Occipital lobe (tissue), 2 donors: Measurements from ENCODE around the gene KAZN. TPM values are rescaled to one million over a fixed set of nuclear protein-coding genes. Genes with fewer than 3 reads are reported as not detected.
A peak's percentile ranks its signal among the peaks of the same experiment; 100 is the strongest.
"Not testable (repeated sequence)": the region's sequence is repeated elsewhere in the genome, so short reads cannot be mapped to it uniquely, and the experiment has no call there.

Source experiments
- DNase-seq: peaks from one replicate; lab custom pipeline; 2025; lab: John Stamatoyannopoulos, UW
- total RNA-seq: library from RNA; depleted of rRNA; stranded (reverse); fragments of >200 nt; gene quantifications from one replicate; pipeline ENCODE4 v1.2.3, GENCODE V29; 2014

Gene KAZN
- total RNA-seq, 1 donor from 2014 or later, result 27.5 TPM

DNA sequence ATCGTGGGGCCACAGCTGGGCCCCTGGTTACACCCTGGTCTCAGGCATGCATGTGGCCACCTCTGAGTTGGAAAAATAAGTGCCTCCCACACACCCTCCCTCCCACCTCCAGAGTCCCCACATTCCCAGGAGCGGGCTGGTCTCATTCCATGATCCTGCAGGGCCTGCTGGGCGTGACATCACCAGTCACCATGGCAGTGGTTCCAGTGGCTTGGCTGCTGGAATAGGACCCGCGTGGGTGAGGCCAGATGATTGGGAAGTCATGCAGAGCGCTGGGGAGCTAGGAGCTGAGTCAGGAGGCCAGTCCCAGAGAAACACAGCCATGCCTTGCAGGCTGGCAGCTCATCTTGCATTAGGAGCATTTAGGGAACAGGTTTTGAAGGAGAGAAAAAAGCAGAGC is 429.6 kb downstream of the KAZN start:
- peak; percentile 69 for DNase-seq

DNA sequence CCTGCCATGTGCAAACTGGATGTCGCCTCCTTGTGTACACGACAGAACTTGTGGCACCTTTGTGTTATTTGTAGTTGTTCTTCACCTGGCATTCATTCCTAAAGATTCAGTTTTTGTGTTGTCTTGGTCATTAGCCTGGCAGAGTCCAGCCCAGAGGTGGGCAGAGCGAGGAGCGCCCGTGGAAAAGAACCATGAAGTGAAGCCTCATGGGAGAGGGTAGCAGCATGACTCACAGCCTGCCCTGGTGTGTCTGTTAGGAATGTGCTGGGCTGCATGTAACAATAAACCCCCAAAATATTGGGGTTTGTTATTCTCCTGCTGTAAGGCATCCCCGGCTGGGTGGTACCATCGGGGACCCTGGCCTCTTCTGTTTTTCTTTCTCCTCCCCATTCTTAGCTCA is 430.1 kb downstream of the KAZN start:
- DNase-seq, result no peak

DNA sequence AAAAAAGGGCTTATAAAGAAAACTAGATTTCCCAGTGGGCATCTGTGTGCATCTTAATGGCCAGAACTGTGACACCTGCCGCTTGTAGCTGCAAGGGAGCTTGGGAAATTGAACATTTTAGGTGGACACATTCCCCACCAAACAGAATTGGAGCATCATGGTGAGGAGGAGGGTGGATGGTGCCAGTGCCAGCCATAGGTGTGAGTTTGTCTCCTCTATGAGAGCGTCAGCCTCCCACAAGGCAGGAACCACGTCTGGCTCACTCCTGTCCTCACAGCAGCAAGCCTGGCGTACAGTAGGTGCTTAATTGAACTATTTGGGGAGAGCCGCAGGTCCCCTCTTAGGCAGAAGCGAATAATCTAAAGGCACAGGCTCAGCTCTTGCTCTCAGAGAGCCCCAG is 430.6 kb downstream of the KAZN start:
- peak; percentile 27 for DNase-seq

DNA sequence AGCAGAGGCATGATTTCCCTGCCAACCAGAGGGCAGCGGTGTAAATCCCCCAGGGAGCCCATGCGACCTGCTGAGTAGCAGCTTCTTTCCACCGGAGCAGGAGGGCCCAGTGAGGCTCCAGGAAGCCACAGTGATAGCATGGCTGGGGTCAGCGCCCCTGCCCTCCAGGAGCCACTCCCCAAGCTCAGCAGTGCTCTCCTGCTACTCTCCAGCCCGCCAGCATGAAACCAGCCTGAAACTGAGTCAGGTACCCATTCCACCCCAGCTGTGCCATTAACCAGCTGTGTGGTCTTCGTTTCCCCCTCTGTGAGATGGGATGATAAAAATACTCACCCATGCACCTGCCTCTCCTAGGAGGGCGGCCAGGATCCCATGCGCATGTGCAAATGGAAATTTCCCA is 431.3 kb downstream of the KAZN start:
- DNase-seq, result no peak

DNA sequence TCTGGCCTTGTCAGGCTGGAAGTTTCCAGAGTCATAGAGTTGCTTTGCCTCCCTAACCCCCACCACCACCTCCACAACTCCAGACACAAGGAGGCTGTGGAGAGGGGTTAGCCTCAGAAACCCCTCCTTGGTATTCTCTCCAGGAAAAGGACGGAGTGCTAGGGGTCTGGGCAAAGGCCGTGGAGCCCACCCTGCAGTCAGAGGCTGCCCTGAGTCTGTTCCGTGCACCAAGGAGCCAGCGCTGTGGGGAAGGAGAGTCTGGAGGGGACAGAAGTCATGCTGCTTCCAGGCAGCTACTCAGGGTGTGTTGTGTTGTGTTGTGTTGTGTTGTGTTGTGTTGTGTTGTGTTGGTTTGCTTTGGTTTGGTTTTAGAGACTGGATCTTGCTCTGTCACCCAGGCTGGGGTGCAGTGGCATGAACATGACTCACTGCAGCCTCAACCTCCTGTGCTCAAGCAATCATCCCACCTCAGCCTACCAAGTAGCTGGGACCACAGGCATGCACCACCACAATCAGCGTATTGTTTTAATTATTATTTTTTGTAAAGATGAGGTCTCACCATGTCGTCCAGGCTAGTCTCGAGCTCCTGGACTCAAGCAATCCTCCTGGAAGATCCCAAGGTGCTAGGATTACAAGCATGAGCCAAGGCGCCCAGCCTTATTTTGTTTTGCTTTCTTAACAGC is 432.9 kb downstream of the KAZN start:
- no peak for DNase-seq

DNA sequence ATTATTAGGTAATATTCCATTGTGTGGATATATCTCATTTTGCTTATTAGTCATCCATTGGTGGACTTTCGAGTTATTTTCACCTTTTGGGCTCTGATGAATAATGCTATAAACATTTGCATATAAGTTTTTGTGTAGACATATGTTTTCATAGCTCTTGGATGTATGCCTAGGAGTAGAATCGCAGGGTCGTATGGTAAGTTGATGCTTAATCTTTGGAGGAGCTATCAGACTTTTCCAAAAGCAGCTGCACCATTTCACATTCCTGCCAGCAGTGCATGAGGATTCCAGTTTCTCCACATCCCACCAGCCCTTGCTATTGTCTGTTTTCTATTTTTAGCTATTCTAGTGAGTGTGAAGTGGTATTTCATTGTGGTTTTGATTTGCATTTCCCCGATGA is 434.8 kb downstream of the KAZN start:
- no peak for DNase-seq

DNA sequence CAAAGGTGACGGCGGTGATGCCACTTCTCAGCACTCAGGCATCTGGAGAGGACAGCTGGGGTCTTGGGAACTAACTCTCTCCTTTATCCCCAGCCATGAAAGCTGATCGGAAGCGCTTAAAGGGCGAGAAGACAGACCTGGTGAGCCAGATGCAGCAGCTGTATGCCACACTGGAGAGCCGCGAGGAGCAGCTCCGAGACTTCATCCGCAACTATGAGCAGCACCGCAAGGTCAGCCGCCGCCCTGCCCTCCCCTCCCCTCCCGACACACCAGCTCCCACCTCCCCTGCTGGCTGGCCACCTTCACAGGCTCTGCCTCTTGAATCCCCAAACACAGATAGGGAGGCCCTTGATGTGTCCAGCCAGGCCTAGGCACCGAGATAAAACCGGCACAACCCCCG is 436.2 kb downstream of the KAZN start:
- DNase-seq, result no peak

DNA sequence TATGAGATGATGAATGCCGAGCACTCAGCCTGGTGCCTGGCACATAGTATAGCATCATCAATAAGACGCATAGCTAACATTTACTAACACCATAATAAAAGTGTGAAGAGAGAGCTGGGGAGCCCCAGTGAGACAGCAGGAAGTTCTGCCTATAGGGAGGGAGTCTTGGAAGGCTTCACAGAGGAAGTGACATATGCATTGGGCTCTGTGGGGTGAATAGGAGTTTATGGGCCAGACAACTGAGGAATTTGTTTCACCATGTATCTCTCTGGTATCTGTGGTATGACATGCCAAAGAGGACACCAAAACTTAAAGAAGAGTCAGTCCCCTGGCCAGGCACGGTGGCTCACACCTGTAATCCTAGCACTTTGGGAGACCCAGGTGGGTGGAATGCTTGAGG is 436.8 kb downstream of the KAZN start:
- DNase-seq, result no peak

DNA sequence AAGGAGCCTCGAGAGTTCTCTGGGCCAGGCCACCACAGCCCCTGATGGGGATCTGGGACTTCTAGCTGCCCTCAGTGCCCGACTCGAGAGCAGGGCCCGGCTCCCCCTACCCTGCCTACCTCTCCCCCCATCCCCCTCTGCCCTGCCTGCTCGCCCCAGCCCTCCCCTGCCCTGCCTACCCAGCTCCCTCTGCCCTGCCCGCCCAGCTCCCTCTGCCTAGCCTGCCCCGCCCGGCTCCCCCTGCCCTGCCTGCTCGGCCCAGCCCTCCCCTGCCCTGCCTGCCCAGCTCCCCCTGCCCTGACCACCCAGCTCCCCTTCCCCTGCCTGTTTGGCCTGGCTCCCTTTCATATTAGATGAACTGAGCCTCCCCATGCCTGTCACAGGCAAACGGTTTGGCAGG is 437.6 kb downstream of the KAZN start:
- no peak for DNase-seq

DNA sequence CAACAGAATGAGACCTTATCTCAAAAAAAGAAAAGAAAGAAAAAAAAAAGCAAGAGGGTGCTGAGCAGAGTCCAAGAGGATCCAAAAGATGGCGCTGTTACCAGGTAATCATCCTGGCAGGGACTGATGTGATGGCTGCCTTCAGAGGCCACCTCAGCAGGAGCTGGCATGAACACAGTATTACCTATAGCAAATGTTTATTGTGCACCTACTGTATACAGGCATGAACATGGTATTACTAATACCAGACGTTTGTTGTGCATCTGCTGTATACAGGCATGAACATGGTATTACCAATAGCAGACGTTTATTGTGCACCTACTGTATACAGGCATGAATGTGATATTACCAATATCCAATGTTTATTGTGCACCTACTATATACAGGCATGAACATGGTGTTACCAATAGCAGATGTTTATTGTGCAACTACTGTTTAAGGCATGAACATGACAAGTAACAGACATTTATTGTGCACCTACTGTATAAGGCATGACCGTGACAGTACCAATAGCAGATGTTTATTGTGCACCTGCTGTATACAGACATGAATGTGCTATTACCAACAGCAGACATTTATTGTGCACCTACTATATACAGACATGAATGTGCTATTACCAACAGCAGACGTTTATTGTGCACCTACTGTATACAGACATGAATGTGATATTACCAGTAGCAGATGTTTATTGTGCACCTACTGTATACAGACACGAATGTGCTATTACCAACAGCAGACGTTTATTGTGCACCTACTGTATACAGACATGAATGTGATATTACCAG is 439.9 kb downstream of the KAZN start:
- DNase-seq, result no peak

DNA sequence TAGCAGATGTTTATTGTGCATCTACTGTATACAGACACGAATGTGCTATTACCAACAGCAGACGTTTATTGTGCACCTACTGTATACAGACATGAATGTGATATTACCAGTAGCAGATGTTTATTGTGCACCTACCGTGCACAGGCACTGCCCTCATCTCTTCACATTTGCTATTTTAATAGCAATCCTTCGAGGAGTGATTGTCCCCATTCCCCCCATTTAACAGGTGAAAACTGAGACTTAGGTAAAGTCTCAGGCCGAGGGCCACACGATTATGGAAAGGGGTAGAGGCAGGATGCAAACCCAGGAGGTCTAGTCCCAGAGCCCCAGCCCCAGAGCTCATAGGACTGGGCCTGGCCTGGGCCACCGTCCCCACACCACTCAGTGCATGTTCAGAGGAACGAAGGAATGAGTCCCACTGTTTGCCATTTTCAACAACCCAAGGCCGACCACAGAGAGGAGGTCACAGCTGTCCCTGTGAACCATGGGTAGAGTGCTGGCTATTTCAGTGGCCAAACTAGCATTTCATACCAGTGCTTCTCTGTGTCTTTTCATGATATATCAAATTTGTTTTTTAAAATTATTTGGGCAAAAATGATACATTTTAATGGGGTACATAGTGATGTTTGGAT is 440.6 kb downstream of the KAZN start:
- DNase-seq, result no peak

DNA sequence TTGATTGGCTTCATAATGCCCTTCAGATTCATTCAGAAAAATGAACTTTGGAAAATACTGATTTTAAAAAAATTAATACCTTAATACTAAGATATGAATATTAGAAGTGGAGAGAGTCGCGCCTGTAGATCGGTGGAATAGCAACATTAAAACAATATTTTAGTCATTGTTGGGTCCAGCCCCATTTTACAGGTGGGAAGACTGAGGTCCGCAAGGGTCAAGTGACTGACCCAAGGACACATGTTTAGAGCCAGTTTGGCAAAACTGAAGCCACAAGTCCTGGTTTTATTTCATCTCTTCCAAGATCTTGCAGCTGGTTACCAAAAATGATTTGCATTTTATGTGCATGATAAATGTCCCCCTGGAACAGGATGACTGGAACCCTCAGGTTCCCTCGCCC is 441.4 kb downstream of the KAZN start:
- no peak for DNase-seq

DNA sequence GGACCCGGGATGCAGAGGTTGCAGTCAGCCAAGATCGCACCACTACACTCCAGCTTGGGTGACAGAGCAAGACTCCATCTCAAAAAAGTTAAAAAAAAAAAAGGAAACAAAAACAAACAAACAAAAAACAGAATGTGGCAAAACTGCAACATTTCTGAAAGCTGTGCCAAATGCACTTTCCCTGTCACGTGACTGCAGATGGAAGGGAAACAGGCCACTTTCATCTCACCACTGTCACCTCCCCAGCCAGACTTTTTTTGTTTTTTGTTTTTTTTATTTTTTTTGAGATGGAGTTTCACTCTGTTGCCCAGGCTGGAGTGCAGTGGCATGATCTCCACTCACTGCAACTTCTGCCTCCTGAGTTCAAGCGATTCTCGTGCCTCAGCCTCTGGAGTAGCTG is 442.2 kb downstream of the KAZN start:
- not testable (repeated sequence) for DNase-seq

DNA sequence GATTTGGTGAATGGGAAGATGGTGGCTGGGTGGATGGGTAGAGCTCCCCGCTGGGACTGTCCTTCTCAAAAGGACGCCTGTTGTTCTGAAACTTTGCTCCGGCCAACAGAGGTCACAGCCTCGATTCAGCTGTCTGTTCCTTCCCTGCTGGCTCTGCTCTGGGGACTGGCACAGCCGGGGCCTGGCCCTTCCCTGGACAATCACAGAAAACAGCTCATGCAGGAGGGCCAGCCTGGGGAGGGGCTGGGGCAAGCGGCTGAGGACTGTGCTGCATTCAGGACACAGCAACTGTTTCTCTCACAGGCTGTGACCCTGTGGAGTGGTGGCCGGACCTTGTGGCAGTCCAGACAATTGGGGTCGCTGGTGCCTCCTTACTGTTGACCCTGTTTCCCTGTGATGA is 444.4 kb downstream of the KAZN start:
- peak; percentile 84 for DNase-seq

DNA sequence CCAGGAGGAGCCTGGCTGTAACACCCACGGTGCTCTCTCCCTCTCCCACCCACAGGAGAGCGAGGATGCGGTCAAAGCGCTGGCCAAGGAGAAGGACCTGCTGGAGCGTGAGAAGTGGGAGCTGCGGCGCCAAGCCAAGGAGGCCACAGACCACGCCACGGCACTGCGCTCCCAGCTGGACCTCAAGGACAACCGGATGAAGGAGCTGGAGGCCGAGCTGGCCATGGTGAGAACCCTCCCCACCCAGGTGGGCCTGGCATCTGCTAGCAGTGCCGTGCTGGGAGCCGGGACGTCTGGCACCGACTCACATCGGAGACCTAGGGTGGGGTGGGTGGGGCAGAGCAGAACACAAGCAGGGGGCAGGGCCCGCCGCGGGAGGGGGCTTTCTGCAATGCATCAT is 445.4 kb downstream of the KAZN start:
- DNase-seq, result no peak

DNA sequence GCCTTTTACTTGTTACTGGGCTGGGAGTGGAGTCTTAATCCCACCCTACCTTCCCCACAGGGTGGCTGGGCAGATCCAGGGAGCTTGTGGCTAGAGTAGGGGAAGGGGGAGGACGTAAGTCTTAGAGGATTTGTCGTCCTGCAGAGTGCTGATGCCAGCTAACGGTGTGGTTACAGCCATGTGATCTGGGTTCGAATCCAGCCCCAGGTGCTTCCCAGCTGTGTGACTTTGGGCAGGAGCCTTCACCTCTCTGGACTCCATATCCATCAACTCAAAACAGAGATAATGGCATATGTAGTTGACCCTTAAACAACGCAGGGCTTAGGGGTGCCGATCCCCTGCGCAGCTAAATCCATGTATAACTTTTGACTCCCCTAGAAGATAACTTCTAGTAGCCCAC is 446.6 kb downstream of the KAZN start:
- DNase-seq, result no peak

DNA sequence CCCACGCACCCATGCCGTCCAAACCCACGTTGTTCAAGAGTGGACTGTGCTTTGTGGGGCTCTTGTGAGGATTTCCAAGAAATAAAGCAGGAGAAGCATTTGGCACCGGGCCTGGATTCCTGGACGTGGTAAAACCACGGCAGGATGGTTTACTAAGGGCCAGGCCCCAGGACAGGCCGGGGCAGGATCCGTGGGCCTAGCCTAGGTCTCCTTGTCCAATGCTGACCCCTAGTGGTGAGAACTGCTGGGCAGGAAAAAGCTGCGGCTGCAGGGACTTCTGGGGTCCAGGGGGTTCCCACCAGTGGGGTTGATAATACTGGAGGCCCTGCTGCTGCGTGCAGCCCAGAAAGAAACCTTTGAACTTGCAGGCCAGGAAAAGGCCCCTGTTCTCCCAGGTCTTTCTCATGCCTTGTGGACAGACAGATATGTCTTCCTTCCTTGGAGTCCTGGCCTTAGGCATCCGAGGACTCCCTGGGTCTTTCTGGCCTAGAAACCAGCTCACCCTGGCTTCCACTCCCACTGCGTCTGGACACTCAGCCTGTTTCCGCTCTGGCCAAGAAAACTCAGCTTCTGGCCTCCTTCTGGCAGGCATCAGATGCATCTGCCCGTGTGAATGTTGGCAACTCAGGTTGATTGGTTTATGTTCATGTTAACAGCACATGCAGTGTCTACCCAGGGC is 448.1 kb downstream of the KAZN start:
- peak; percentile 28 for DNase-seq

DNA sequence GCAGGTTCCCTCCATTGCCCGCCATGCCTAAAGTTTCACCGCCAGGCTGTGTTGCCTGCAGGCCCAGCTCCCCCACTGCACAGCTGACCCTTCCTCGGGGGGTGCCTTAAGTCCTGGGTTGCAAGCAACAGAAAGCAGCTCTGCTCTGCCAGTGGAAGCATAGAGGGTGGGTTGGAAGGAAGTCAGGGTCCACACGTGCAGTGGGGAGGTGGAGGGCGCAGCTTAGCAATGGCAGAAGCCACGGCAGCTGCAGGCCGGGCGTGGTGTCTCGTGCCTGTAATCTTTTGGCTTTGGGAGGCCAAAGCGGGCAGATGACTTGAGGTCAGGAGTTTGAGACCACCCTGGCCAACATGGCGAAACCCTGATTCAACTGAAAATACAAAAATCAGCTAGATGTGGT is 448.8 kb downstream of the KAZN start:
- DNase-seq, result no peak

DNA sequence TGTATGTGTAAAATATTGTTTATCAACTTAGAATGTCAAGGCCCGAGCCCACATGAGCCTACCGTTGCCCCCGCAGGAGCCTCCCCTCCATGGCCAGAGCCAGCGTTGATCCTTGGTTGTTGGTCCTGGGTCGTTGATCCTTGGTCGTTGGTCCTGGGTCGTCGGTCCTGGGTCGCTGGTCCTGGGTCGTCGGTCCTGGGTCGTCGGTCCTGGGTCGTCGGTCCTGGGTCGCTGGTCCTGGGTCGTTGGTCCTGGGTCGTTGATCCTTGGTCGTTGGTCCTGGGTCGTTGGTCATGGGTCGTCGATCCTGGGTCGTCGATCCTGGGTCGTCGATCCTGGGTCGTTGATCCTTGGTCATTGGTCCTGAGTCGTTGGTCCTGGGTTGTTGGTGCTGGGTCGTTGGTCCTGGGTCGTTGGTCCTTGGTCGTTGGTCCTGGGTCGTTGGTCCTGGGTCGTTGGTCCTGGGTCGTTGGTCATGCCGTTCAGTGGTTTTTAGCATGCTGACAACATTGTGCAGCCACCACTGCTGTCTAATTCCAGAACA is 450.0 kb downstream of the KAZN start:
- no peak for DNase-seq

DNA sequence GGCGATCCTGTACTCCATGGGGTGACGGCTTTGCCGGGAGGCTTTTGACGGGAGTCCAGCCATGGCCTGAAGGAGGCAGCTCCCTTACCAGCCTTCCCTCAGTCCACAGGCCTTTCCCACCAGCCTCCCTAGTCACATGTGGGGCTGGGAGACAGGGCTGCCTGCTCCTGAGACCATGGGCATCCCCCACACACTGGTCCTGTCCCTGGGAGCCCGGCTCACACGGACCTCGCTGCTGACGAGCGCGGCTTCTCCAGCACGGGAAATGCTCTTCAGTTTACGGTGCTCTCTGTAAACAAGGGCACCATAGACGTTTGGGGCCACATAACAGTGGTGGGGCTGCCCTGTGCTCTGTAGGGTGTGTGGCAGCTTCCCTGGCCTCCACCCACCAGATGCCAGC is 450.6 kb downstream of the KAZN start:
- DNase-seq, result no peak

DNA sequence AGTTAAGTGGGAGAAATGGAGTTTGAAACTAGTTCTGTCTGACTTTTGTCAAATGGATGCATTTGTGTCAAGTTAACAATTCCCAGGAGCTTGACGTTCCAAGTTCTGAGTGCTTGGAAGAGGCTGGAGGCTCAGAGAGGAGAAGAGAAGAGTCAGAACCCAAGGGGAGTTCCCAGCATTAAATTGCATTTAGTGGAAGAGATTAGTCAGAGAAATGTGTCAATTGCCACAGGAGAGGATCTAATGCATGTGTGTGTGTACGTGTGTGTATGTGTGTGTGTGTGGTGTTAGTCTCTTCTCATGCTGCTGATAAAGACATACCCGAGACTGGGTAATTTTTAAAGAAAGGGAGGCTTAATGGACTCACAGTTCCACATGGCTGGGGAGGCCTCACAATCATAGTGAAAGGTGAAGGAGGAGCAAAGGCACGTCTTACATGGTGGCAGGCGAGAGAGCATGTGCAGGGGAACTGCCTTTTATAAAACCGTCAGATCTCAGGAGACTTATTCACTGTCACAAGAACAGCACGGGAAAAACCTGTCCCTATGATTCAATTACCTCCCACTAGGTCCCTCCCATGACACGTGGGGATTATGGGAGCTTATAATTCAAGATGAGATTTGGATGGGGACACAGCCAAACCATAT is 453.5 kb downstream of the KAZN start:
- DNase-seq, result no peak
